ENCODE data around the gene ARHGEF12.
"Not testable (repeated sequence)": the region's sequence is repeated elsewhere in the genome, so short reads cannot be mapped to it uniquely, and the experiment has no call there.

Gene ARHGEF12

GRCh38 chr11:120484722-120485121 lies 148.5 kb downstream of the ARHGEF12 start:
- Histone ChIP-seq H3K4me1 (ENCODE audit: insufficient read depth, low read length) (no peaks in the 10 kb centered on the region), H3K27me3 (ENCODE audit: insufficient read depth, low read length) (no peaks in the 10 kb centered on the region), H3K4me3 (ENCODE audit: low read length) (no peak overlapping the region), H3K36me3 (ENCODE audit: insufficient read depth, low read depth, low read length) (peaks cover 42% of the 10 kb centered on the region), H3K9ac (ENCODE audit: low read depth, low read length) (no peak overlapping the region), H3K9me3 (ENCODE audit: insufficient read depth, low read depth, low read length) (no peaks in the 10 kb centered on the region), H3K27ac (ENCODE audit: low read length) (no peak overlapping the region)

- H3K9me3 ChIP-seq (ENCODE audit: insufficient read depth, low read depth, low read length), result no peaks in the 10 kb centered on the region
- peaks cover 28% of the 10 kb centered on the region for H3K36me3 ChIP-seq (ENCODE audit: insufficient read depth, low read depth, low read length)
- H3K9ac ChIP-seq (ENCODE audit: low read depth, low read length), result no peak overlapping the region
- H3K27ac ChIP-seq (ENCODE audit: low read length), result no peak overlapping the region
- no peaks in the 10 kb centered on the region for H3K27me3 ChIP-seq (ENCODE audit: insufficient read depth, low read length)
- no peaks in the 10 kb centered on the region for H3K4me1 ChIP-seq (ENCODE audit: insufficient read depth, low read length)
- no peak overlapping the region for H3K4me3 ChIP-seq (ENCODE audit: low read length)
Observed at GRCh38 chr11:120486138-120486537, 149.9 kb downstream of the ARHGEF12 start.

- H3K4me3 ChIP-seq (ENCODE audit: low read length), result no peak overlapping the region
- no peaks in the 10 kb centered on the region for H3K9me3 ChIP-seq (ENCODE audit: insufficient read depth, low read depth, low read length)
- no peaks in the 10 kb centered on the region for H3K27me3 ChIP-seq (ENCODE audit: insufficient read depth, low read length)
- H3K27ac ChIP-seq (ENCODE audit: low read length), result no peak overlapping the region
- no peak overlapping the region for H3K9ac ChIP-seq (ENCODE audit: low read depth, low read length)
- H3K4me1 ChIP-seq (ENCODE audit: insufficient read depth, low read length), result no peaks in the 10 kb centered on the region
- H3K36me3 ChIP-seq (ENCODE audit: insufficient read depth, low read depth, low read length), result peaks cover 8% of the 10 kb centered on the region
Observed at GRCh38 chr11:120489799-120490198, 153.6 kb downstream of the ARHGEF12 start.

GRCh38 chr11:120492486-120492885 lies 156.3 kb downstream of the ARHGEF12 start:
- H3K4me1 ChIP-seq (ENCODE audit: insufficient read depth, low read length), result no peaks in the 10 kb centered on the region
- H3K27ac ChIP-seq (ENCODE audit: low read length), result no peak overlapping the region
- no peak overlapping the region for H3K4me3 ChIP-seq (ENCODE audit: low read length)
- H3K9ac ChIP-seq (ENCODE audit: low read depth, low read length), result no peak overlapping the region
- H3K27me3 ChIP-seq (ENCODE audit: insufficient read depth, low read length), result no peaks in the 10 kb centered on the region
- no peaks in the 10 kb centered on the region for H3K36me3 ChIP-seq (ENCODE audit: insufficient read depth, low read depth, low read length)
- no peaks in the 10 kb centered on the region for H3K9me3 ChIP-seq (ENCODE audit: insufficient read depth, low read depth, low read length)

- Histone ChIP-seq H3K4me1 (ENCODE audit: insufficient read depth, low read length) (no peaks in the 10 kb centered on the region), H3K9ac (ENCODE audit: low read depth, low read length) (no peak overlapping the region), H3K27me3 (ENCODE audit: insufficient read depth, low read length) (no peaks in the 10 kb centered on the region), H3K4me3 (ENCODE audit: low read length) (no peak overlapping the region), H3K36me3 (ENCODE audit: insufficient read depth, low read depth, low read length) (no peaks in the 10 kb centered on the region), H3K27ac (ENCODE audit: low read length) (no peak overlapping the region), H3K9me3 (ENCODE audit: insufficient read depth, low read depth, low read length) (no peaks in the 10 kb centered on the region)
Observed at GRCh38 chr11:120494595-120494994, 158.4 kb downstream of the ARHGEF12 start.

- no peaks in the 10 kb centered on the region for H3K27me3 ChIP-seq (ENCODE audit: insufficient read depth, low read length)
- no peak overlapping the region for H3K27ac ChIP-seq (ENCODE audit: low read length)
- no peaks in the 10 kb centered on the region for H3K36me3 ChIP-seq (ENCODE audit: insufficient read depth, low read depth, low read length)
- no peaks in the 10 kb centered on the region for H3K9me3 ChIP-seq (ENCODE audit: insufficient read depth, low read depth, low read length)
- H3K4me1 ChIP-seq (ENCODE audit: insufficient read depth, low read length), result peaks cover 30% of the 10 kb centered on the region
- no peak overlapping the region for H3K4me3 ChIP-seq (ENCODE audit: low read length)
- H3K9ac ChIP-seq (ENCODE audit: low read depth, low read length), result no peak overlapping the region
Observed at GRCh38 chr11:120499088-120499487, 162.9 kb downstream of the ARHGEF12 start.

- Histone ChIP-seq H3K4me1 (ENCODE audit: insufficient read depth, low read length) (peaks cover 32% of the 10 kb centered on the region), H3K9me3 (ENCODE audit: insufficient read depth, low read depth, low read length) (no peaks in the 10 kb centered on the region), H3K27me3 (ENCODE audit: insufficient read depth, low read length) (no peaks in the 10 kb centered on the region), H3K4me3 (ENCODE audit: low read length) (no peak overlapping the region), H3K27ac (ENCODE audit: low read length) (no peak overlapping the region), H3K9ac (ENCODE audit: low read depth, low read length) (no peak overlapping the region), H3K36me3 (ENCODE audit: insufficient read depth, low read depth, low read length) (no peaks in the 10 kb centered on the region)
Observed at GRCh38 chr11:120499859-120500258, 163.6 kb downstream of the ARHGEF12 start.

GRCh38 chr11:120500414-120501071 lies 164.3 kb downstream of the ARHGEF12 start:
- peaks cover 32% of the 10 kb centered on the region for H3K4me1 ChIP-seq (ENCODE audit: insufficient read depth, low read length)
- no peak overlapping the region for H3K27ac ChIP-seq (ENCODE audit: low read length)

GRCh38 chr11:120501440-120501839 lies 165.2 kb downstream of the ARHGEF12 start:
- no peaks in the 10 kb centered on the region for H3K9me3 ChIP-seq (ENCODE audit: insufficient read depth, low read depth, low read length)
- peak overlapping the region; percentile 53 for H3K4me3 ChIP-seq (ENCODE audit: low read length)
- peak overlapping the region; percentile 53; the same call in 1 of the 2 replicates for H3K9ac ChIP-seq (ENCODE audit: low read depth, low read length)
- no peaks in the 10 kb centered on the region for H3K36me3 ChIP-seq (ENCODE audit: insufficient read depth, low read depth, low read length)
- H3K4me1 ChIP-seq (ENCODE audit: insufficient read depth, low read length), result peaks cover 32% of the 10 kb centered on the region
- no peaks in the 10 kb centered on the region for H3K27me3 ChIP-seq (ENCODE audit: insufficient read depth, low read length)
- H3K27ac ChIP-seq (ENCODE audit: low read length), result no peak overlapping the region

More at GRCh38 chr11:120500414-120501071, 164.3 kb downstream of the ARHGEF12 start:
- Histone ChIP-seq H3K9ac (ENCODE audit: low read depth, low read length) (no peak overlapping the region; the same call in 1 of the 2 replicates), H3K27me3 (ENCODE audit: insufficient read depth, low read length) (no peaks in the 10 kb centered on the region), H3K4me3 (ENCODE audit: low read length) (peak overlapping the region; percentile 53; the same call in 1 of the 2 replicates), H3K36me3 (ENCODE audit: insufficient read depth, low read depth, low read length) (no peaks in the 10 kb centered on the region), H3K9me3 (ENCODE audit: insufficient read depth, low read depth, low read length) (no peaks in the 10 kb centered on the region)

- Histone ChIP-seq H3K9ac (ENCODE audit: low read depth, low read length) (no peak overlapping the region), H3K4me3 (ENCODE audit: low read length) (no peak overlapping the region), H3K36me3 (ENCODE audit: insufficient read depth, low read depth, low read length) (no peaks in the 10 kb centered on the region), H3K4me1 (ENCODE audit: insufficient read depth, low read length) (peaks cover 32% of the 10 kb centered on the region), H3K27ac (ENCODE audit: low read length) (no peak overlapping the region), H3K27me3 (ENCODE audit: insufficient read depth, low read length) (no peaks in the 10 kb centered on the region), H3K9me3 (ENCODE audit: insufficient read depth, low read depth, low read length) (no peaks in the 10 kb centered on the region)
Observed at GRCh38 chr11:120501976-120502755, 166.0 kb downstream of the ARHGEF12 start.

- peak overlapping the region; percentile 48; the same call in 1 of the 2 replicates for H3K4me3 ChIP-seq (ENCODE audit: low read length)
- H3K36me3 ChIP-seq (ENCODE audit: insufficient read depth, low read depth, low read length); H3K27ac ChIP-seq (ENCODE audit: low read length); H3K9me3 ChIP-seq (ENCODE audit: insufficient read depth, low read depth, low read length); H3K27me3 ChIP-seq (ENCODE audit: insufficient read depth, low read length); H3K9ac ChIP-seq (ENCODE audit: low read depth, low read length): not testable (repeated sequence)
- H3K4me1 ChIP-seq (ENCODE audit: insufficient read depth, low read length), result peaks cover 32% of the 10 kb centered on the region
Observed at GRCh38 chr11:120503529-120503928, 167.3 kb downstream of the ARHGEF12 start.

Data from iPS-20b (cell line).